Activated T-cell treated with anti-CD3 and anti-CD28 coated beads for 48 hours (primary cell): ENCODE data around the gene FGD3.

Experiments
- DNase-seq: peaks from one replicate; pipeline ENCODE4 v3.0.0-alpha.2; 2020; ENCODE audit warnings: low read depth

FGD3 gene

DNA sequence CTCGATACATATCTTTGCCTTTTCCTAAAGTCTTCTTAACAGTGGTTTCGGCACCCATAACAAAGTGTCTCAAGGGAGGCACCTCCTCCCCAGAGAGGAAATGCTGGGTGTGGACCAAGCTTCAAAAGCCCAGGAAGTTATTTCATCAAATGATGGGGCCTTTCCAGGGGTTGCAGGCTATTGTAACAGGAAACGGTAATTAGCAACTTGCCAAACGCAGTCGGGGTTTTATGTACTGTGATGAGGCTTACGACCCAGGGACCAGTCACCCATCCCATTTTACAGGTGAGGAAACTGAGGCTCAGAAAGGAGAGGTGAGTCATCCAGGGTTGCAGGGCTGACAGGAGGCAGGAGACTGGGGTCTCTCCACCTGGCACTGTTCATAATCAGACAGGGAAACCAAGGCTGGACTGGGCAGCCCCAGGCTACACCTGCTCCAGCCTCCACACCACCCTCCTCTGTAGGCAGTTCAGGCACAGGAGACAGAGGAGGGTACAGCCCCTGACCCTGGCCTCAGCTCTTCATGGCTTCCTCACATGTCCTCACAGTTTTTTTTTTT is 81.2 kb downstream of the FGD3 start:
- no peak for DNase-seq

DNA sequence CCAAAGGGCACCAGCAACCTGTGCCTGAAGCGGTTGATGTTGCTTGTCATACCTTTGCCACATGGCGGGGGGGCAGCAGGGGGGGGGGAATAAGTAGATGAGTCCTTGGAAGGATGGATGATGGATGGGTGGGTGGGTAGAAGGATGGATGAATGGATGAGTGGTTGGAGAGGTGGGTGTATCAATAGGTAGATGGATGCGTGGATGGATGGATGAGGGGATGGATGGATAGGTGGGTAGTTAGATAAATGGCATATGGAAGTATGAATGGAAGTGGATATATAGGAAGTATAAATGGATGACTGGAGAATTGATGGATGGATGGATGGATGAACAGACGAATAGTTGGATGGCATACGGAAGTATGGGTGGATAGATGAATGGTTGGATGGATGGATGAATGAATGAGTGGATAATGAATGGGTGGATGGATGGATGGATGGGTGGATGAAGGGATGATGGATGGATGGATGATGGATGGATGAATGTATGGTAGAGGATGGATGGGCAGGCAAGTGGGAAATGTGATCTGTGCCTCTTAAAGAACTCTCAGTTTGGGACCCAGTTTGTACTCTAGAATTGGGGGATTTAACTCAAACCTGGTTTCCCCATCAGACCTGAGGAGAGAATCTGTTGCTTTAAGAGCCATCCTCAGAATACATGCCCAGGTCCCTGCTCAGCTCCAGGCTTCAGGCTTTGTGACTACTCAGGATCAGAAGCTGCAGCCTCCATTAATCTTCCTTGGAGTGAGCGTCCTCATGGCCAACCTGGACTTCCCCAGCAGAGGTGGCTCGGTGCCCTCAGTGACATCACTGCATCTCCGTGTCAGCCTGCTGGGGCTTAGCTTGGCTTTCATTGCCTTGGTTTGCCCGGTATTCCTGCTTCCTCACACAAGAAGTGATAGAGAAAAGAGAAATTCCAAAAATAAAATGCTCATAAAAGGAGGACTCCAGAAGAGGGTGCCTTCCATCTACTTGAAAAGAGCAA is 83.6 kb downstream of the FGD3 start:
- no peak for DNase-seq

DNA sequence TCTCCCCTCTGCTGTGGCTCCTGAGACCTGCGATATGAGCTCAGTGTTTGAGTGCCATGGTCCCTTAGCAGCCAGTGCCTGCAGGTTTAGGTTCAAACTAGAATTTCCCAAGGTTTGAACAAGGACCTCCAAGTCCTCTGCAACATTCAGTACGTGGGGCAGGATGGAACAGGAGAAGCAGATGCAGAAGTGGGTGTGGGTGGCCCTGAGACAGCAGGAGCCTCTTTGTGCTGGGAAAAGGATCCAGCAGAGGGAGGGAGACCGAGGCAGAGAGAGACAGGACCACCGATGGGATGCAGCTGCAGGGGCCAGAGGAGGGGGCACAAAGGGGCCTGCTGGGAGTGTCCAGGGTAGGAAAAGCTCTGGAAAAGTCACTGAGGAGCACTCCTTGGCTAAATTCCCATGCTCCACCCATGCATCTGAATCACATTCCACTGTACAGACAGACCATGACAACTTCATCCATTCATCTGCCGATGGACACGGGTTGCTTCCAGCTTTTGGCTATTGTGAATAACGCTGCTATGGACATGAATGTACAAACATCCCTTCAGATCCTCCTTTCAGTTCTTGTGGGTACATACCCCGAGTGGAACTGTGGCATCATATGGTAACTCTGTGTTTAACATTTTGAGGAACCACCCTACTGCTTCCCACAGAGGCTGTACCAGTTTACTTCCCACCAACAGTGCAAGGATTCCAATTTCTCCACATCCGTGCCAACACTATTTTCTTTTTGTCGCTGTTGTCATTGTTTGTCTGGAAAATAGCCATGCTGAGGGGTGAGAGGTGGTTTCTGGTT is 84.5 kb downstream of the FGD3 start:
- no peak for DNase-seq

DNA sequence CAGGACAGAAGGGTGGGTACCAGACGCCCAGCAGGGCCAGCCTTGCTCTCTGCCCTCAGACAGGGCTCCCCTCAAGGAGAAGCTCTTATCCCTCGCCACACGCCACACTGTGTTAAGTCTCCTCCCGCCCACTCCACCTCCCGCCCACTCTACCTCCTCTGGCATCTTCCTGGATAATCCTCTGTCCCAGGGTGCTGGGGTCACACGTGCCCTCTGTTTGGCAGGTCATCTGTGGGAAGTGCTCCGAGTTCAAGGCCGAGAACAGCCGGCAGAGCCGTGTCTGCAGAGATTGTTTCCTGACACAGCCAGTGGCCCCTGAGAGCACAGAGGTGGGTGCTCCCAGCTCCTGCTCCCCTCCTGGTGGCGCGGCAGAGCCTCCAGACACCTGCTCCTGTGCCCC is 85.2 kb downstream of the FGD3 start:
- DNase-seq, result no peak

DNA sequence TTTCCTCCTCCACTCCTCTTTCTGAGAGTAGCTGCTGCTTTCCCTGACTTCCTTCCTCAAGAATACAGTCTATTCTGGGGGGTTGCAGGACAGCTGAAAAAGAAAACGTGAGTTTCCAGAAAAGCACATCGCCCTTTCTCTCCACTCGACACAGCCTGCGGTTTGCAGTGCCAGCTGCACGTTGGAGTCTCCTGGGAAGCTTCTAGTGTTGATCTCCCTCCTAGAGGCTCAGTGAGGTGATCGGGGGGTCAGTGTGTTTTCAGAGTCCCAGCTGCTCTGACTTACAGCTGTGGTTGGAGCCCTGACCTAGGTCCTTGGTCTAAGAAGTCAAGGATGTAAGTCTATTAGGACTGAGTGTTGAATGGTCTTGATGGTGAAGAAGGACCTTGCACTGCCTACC is 86.2 kb downstream of the FGD3 start:
- no peak for DNase-seq

DNA sequence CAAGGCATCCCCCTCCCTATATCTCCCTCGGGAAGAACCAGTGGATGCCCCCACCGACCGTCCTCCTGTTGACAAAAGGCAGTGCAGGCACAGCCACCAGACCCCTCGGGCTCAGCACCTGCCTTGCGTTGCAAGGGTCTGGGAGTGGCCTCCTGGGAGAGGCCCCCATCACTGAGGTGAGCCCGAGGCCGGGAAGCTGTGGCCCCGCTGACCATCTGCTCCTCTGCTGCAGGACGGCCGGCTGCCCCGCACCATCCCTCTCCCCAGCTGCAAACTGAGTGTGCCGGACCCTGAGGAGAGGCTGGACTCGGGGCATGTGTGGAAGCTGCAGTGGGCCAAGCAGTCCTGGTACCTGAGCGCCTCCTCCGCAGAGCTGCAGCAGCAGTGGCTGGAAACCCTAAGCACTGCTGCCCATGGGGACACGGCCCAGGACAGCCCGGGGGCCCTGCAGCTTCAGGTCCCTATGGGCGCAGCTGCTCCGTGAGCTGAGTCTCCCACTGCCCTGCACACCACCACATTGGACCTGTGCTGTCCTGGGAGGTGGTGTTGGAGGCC is 87.9 kb downstream of the FGD3 start:
- DNase-seq, result no peak

DNA sequence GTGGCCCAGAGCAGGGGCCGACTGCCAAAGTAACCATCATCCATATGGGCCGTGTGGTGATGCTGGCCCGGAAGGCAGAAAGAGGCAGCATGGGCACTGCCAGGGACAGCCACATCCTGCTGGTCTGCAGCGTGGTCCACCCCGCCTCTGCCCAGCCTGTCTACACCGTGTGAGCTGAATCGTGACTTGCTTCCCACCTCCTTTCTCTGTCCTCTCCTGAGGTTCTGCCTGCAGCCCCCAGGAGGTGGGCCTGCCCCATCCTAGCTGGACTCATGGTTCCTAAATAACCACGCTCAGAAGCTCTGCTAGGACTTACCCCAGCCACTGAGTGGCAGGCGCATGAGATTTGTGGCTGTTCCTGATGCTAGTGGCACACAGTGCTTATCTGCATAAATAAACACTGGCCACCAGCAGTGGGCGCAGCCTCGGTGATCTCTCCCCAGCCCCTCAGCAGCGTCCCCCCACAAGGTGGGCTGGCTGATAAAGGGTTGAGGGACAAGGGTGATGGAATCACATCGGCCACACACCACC is 88.6 kb downstream of the FGD3 start:
- DNase-seq, result no peak

DNA sequence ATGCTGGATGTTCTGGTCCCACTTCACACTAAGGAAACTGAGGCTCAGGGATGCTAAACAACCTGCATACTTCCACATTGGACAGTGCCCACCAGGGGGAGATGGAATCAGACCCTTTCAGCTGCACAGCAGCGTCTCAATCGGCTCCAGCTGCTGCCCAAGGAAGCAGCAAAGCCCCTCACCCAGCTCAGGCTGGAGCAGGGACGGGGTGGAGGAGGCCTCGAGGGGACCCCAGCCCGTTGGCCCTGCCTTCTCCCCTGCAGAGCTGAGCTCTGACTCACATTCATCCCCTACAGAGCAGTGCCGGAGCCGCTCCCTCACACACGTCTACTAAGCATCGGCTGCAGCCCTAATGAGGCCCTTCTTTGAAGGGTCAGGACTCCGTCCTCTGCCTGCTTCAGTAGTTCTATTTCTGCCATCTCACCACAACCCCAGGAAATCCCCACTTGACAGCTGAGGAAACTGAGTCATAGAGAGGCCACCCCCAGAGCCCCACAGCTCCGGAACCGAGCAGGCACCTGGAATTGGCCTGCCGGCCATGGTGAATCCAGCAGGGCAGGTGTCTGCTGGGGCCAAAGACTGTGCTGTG is 89.7 kb downstream of the FGD3 start:
- no peak for DNase-seq

DNA sequence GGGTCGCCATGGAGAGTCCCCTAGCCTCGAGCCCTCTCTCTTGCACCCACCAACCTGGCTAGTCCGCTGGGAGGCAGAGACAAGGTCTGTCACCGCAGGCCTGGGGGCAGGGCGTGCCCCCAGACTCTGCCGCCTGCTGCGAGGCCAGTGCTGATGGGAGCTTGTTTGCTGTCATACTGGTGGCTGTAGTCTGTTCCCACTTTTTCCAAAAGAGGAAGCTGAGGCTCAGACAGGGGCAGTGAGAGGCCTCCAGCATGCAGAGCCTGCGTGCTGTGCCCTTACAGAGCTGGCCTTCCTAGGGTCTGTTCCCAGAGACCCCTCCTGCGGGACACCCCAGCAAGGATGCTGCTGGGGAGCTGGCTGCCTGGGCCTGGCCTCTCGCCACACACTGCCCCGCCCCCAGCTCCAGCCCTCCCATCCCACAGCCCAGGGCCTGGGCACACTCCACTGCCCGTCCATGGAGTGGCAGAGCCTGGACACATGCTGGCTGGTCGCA is 90.2 kb downstream of the FGD3 start:
- no peak for DNase-seq

DNA sequence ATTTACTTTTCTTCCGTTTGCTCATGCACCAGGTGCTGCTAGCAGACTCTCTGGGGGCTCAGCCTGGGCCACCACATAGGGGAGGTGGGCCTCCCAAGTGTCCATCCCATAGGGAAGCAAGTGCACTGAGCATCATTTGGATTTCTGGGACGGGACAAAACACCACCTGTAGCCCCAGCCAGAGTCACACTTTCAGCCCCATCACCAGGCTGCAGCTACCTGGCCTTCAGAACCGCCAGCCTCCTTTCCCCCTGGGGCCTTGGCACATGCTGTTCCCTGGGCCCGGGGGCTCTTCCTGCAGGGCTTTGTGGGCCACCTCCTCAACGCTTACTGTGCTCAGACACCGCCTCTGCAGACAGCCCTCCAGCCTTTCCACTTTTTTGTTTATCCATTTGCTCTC is 91.6 kb downstream of the FGD3 start:
- no peak for DNase-seq

DNA sequence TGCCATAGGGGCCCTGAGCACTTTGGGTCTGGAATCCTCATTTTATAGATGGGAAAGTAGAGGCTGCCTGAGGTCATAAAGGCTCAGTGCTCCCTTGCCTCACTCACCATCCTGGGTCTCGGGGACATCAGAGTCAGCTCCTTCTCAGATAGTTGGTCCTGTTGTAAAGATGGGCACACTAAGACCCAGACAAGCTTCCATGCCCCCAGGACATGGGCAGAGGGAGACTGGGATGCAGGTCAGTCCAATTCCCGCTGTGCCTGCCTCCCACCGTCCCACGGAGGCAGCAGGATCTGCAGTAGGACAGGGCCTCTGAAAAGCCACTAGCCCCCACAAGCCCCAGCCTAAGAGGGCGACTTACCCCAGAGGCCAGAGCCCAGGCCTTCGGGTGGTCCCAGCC is 92.1 kb downstream of the FGD3 start:
- no peak for DNase-seq

DNA sequence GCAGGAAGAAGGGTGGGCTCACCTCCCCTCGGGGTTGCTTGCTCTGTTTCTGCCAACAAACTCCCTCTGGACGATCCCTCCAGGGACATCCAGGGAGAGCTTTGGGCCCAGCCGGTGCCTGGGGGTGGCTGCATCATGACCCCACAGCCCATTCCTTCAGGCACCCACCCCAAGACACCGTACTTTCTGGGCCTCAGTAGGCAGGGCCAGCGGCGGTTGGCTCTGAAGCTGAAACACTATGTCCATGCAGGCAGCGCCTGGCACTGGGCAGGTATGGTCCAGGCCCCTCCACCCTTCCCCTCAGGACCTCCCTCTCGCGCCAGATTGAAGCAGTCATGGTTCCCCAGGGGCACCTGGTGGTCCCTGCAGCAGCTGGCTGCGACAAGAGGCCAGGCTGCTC is 92.7 kb downstream of the FGD3 start:
- no peak for DNase-seq

DNA sequence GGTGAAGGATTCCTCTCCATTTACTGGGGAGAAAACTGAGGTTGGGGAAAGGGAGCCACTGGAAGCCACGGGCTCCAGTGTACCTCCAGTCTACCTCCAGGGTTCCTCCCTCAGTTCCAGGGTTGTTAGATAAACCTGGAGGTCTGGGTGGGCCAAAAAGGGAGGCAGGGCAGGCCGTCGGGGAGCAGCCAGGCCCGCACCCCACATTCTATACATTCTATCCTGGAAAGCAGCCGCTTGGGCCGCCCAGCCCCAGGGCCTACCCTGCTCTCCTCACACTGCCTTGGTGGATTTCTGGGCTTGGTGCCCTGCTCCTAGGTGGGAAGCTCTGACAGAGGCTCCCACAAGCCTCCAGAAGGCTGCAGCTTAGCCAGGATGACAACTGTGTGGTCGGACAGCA is 93.1 kb downstream of the FGD3 start:
- DNase-seq, result no peak

DNA sequence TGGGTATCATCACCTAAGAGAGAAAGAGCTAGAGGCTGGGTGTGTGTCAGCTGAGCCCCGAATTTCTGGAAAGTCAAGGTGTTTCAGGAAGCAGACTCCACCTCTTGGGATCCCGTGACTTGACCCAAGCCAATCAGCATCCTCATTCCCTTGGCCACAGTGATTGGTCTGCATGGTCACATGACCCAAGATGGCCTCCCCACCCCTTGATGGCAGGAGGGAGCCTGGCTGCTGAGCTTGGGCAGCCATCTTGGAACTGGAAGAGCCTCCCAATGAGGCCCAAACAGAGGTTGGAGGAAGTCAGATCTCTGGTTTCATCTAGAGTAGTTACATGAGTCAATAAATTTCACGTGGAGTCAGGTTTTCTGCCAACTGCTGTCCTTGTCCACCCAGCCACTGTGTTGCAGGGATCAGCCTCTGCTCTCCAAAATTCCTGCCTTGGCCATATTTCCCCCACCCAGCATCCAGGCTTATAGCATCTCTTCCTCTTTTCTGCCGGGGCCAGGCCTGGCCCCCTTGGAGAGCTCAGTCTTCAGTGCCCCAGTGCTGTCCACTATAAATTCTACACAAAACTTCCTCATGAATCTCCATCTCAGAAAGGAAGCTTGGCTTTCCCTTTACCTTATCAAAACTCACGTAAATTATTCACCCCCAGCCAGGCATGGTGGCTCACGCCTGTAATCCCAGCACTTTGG is 93.9 kb downstream of the FGD3 start:
- no peak for DNase-seq

DNA sequence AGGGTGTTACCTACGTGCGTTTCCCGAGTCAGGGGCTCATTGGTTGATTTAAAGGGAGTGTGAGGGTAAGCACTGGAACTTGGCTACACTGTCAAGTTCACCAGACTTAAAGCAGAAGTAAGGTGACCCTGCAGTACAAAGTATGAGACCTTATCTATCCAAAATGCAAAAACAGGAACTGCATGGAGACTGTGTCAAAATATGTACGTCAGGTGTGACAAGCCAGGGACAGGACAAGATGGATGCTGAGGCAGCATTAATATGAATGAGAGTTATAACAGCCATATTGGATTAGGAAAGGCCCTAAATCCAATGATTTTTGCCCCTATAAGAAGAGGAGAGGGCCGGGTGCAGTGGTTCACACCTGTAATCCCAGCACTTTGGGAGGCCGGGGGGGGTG is 95.8 kb downstream of the FGD3 start:
- DNase-seq, result no peak

DNA sequence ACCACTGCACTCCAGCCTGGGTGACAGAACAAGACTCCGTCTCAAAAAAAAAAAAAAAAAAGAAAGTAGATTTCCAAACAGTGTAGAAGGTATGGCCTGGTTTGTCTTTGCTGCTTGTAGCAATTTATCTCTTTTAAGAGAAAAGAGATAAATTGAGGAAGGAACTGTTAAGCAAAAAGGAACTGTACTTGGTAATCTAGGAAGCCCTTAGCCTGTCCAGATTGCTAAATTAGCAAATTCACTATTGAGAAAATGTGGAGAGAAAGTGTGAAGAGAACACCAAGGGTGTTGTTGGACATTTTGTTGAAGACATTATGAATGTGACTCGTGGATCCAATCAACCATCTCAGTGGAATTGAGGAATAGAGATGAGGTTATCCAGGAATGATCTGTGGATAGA is 98.2 kb downstream of the FGD3 start:
- DNase-seq, result no peak

DNA sequence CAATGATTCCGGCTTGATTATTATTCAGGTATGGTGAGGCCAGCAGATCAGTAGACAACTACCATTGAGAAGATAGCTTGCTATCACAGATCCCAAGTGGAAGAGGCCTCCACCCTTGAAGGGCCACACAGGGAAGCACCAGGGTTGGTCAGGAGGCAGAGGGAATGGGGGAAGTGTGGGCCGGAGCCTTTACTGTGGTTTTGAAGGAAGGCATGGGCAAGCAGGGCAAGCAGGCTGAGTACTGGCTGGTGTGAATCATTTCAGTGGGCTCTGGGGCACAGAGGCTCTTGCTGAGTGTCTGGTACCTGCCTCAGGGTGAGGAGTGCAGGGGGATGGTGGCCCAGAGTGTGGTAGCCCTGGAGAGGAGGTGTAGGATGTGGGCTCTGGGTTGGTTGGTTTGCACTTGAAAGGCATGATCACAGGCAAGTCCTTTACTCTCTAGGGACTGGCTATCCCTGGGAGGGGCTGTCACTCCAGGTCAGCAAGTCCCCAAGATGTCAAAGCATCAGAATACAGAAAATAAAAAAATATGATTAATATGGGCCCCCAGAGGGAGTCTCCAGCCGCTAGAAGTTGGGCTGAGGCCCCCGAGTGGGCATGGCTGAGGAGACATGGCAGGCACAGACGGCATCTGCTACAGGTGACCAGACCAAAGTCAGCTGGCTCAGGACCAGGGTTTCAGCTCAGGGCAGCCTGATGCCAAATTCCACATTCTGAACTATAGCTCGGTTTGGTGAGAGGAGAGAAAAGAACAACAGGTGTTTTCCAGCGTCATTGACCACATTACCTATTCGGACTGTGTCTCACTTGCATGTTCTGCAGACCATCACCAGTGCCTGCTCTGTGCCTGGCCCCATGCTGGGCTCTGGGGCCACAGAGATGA is 101.5 kb downstream of the FGD3 start:
- no peak for DNase-seq

DNA sequence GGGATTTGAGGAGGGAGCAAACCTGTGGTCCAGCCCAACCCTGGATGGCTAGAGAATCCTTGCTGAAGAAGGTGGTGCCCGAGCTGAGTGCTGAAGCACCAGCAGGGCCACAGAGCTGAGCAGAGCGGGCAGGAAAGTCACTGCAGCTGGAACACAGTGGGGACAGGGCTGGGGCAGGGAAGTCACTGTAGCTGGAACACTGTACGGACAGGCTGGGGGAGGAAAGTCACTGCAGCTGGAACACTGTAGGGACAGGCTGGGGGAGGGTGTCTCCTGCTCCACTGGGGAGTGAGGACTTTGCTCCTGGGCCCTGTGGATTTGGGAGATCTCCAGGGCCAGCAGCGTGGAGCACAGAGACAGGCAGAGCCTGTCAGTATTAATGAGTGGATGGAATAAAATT is 102.2 kb downstream of the FGD3 start:
- DNase-seq, result no peak

DNA sequence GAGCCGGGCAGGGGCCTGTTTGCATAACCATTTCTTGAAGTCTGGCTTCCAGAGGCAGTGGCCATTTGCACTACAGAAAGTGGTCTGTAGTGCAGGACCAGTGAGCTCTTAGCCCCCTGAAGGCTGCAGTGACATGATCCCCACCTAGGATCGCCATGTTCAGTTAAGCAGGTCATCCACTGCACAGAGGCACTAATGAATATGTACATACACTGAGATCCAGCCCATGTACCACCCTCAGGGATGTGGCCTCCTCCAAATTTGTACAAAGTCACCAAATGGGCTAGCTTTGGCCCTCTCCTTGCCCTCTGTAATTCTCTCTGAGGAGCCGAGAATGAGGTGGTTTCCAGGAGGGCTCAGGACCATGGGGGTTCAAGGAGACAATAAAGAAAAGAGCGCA is 102.9 kb downstream of the FGD3 start:
- DNase-seq, result no peak

DNA sequence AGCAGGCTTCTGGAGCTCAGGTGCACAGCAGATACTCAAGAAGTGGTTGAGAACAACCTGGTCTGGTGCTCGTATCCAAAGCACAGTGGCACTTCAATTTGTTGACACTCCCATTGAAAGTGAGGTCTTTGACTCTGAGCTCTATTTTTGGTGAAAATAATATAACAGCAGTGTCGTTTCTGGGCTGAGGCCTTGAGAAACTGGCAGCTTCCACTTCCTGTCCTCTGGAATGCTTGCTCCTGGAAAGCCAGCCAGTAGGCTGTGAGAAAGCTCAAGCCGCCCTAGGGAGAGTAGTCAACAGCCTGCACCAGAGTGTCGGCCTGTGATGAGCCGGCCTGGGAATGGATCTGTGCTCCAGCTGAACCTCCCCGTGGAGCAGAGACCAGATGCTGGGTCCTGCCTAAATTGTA is 104.4 kb downstream of the FGD3 start:
- no peak for DNase-seq
